ENCODE data around the gene VSIG1. TPM values are rescaled to one million over a fixed set of nuclear protein-coding genes. Genes with fewer than 3 reads are reported as not detected.

The VSIG1 gene
- polyA plus RNA-seq, 1 of the 3 experiments (the other 2 are of a cell fraction) = not detected

DNA sequence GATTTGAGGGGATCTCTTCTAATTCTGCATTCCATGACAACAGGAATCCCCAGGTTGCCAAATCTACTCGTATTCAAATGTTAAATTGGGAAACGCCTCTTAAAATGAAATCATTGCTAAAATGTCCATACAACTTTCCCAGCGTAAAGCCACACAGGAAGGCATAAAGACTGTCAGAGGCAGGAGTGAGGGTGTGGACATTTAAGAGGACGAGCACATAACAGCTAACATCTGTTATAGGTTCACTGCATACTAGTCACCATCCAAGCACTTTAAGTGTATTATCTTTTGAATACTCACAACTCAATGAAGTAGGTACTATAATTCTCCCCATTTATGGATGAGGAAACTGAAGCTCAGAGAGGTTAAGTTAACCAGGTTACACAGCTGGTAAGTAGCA, 82.3 kb downstream of the VSIG1 start (continued):
- TF ChIP-seq, protein P1, sequence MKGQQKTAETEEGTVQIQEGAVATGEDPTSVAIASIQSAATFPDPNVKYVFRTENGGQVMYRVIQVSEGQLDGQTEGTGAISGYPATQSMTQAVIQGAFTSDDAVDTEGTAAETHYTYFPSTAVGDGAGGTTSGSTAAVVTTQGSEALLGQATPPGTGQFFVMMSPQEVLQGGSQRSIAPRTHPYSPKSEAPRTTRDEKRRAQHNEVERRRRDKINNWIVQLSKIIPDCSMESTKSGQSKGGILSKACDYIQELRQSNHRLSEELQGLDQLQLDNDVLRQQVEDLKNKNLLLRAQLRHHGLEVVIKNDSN (IDR thresholded peaks at IDR 0.05; ENCODE audit: borderline replicate concordance, low read depth) = no peak
- TF ChIP-seq TEAD4 (IDR thresholded peaks at IDR 0.05; ENCODE audit: borderline replicate concordance, insufficient read depth) (no peak), FOSL2 (IDR thresholded peaks at IDR 0.05; ENCODE audit: borderline replicate concordance, low read depth) (no peak)

Other genes with a start within 250 kb of the VSIG1 start
- gene MID2, start 219.2 kb upstream of the VSIG1 start, polyA plus RNA-seq (2012; rRNA removed) = 0.16 and 0.18 TPM in 2 replicates
- gene TEX13B, start 62.7 kb upstream of the VSIG1 start, polyA plus RNA-seq (2012; rRNA removed) = not detected in 2 replicates
- 53.0 and 69.3 TPM in 2 replicates for gene PSMD10, start 46.5 kb downstream of the VSIG1 start, polyA plus RNA-seq (2012; rRNA removed)
- gene ATG4A, start 46.7 kb downstream of the VSIG1 start, polyA plus RNA-seq (2012; rRNA removed) = 4.1 and 5.0 TPM in 2 replicates

All from SK-N-SH (cell line).